Thoracic aorta (tissue), 2 donors: Measurements from ENCODE around the gene DCAF15. TPM values are rescaled to one million over a fixed set of nuclear protein-coding genes. Genes with fewer than 3 reads are reported as not detected.

Experiments
- ATAC-seq: fragments of 150-250 bp; one replicate; pipeline ENCODE4 v1.8.0; 2017; ENCODE audit warnings: low read depth; ENCODE audit not compliant: insufficient number of reproducible peaks, low FRiP score
- DNase-seq: peaks from one replicate; pipeline ENCODE4 v3.0.0-alpha.2; 2020; ENCODE audit warnings: low spot score
- H3K27ac ChIP-seq, 2 donors: fragments of 200-600 bp; sonication (generic); 1 replicate in 1 of 2; 2 replicates in 1 of 2; pipeline ENCODE4 v1.5.1; 2016; ENCODE audit warnings: mild to moderate bottlenecking in 2 of 2, moderate library complexity in 2 of 2
- H3K27me3 ChIP-seq: fragments of 200-600 bp; sonication (generic); replicated peaks from 2 replicates; pipeline ENCODE4 v1.6.0; 2016; ENCODE audit warnings: mild to moderate bottlenecking; ENCODE audit not compliant: insufficient read depth
- H3K36me3 ChIP-seq: fragments of 200-600 bp; sonication (generic); one replicate; pipeline ENCODE4 v1.5.1; 2016
- H3K4me1 ChIP-seq, 2 donors: fragments of 200-600 bp; sonication (generic); 1 replicate in 1 of 2; 2 replicates in 1 of 2; pipeline versions ENCODE4 v1.5.1 to v1.6.0; 2016; ENCODE audit warnings: low read depth in 2 of 2, mild to moderate bottlenecking in 1 of 2; ENCODE audit not compliant: control insufficient read depth in 1 of 2
- H3K4me3 ChIP-seq: fragments of 200-600 bp; sonication (generic); 2 replicates; pipeline ENCODE4 v1.5.1; 2016; ENCODE audit warnings: mild to moderate bottlenecking
- H3K9me3 ChIP-seq: fragments of 200-600 bp; sonication (generic); 2 replicates; pipeline ENCODE4 v1.5.1; 2016
- CTCF ChIP-seq: fragments of 200-600 bp; sonication (generic); IDR thresholded peaks from one replicate; pipeline ENCODE4 v1.5.1; 2019; ENCODE audit warnings: antibody characterized with exemption
- total RNA-seq, 2 donors: library from RNA; depleted of rRNA; stranded (reverse); fragments of >200 nt; gene quantifications; one replicate each; pipeline versions ENCODE4 v1.1.0 to v1.2.3, GENCODE V29; 2016

Gene DCAF15
- total RNA-seq, 2 donors from 2014 or later = 12.6 to 31.4 TPM

DNA sequence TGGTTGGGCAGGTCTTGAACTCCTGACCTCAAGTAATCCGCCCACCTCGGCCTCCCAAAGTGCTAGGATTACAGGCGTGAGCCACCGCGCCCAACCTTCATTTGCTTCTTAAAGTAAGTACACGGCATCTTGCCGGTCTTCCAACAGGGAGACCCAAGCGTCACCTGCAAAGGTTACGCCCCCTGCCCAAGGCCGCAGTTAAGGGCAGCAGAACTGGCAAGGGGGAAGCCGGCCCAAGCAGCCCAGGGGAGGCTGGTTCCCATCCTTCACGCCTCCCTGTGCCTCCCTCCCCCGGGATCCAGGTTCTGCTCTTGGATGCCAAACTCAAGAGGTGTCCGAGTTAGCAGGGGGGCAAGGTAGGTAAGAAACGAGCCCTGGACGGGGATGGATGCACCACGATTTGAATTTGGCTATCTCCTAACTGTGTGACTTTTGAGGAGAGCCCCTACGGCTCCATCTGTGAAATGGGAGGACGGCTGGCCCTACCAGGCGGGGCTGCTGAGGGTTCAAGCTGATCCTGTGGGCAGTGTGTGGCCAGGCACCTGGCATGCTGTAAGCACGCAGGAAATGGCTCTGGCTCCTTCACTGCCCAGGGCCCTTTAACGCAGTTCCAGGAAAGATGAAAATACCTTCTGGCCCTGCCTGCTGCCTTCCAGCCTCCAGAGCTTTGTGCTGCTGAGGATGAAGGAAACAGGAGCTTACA, 44.8 kb downstream of the DCAF15 start:
- DNase-seq = no peak
- Histone ChIP-seq H3K9me3 (no peaks in the 10 kb centered on the region), H3K4me1 (peaks cover 0 to 7% of the 10 kb centered on the region in 2 donors), H3K27ac (no peak overlapping the region), H3K4me3 (no peak overlapping the region), H3K36me3 (peaks cover 8% of the 10 kb centered on the region), H3K27me3 (no peaks in the 10 kb centered on the region)
- no peak for ATAC-seq
- no peak for TF ChIP-seq CTCF

DNA sequence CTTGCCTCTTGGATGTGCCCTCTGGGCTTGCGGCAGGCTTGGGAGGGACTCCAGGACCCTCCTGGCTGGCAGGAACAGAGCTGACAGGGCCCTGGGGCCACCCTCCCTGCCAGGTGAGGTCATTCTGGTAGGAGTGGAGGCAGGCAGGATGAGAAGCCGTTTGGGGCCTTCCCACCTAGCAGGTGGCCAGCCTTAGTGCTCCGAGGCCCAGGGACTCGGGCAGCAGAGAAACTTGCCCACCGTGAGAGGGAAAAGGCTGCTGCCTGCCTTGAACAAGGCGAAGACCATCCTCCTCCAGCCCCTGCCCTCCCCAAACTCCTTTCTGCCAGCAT, 45.3 kb downstream of the DCAF15 start:
- ATAC-seq (no peak), DNase-seq (no peak)
- H3K27ac ChIP-seq = no peak overlapping the region
- H3K9me3 ChIP-seq = no peaks in the 10 kb centered on the region
- peaks cover 3% of the 10 kb centered on the region for H3K36me3 ChIP-seq
- H3K27me3 ChIP-seq = no peaks in the 10 kb centered on the region
- no peak overlapping the region for H3K4me3 ChIP-seq
- TF ChIP-seq CTCF = no peak
- H3K4me1 ChIP-seq = peaks cover 3 to 12% of the 10 kb centered on the region in 2 donors

DNA sequence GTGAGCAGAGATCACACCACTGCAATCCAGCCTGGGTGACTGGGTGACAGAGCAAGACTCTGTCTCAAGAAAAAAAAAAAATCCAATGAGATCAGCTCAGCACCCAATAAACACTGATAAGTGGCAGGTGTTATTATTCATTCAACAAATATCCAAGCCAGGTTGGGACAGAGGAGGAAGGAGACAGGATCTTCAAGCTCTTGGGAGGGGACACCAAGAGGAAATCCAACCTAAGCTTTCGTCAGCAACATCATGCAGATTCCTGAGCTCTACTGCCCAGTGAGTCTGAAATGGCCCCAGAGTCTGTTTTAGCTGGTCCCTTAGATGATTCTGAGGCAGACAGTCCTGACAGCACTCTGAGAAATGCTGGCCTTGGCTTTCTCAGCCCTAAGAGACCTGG, 46.1 kb downstream of the DCAF15 start:
- no peak for ATAC-seq

DNA sequence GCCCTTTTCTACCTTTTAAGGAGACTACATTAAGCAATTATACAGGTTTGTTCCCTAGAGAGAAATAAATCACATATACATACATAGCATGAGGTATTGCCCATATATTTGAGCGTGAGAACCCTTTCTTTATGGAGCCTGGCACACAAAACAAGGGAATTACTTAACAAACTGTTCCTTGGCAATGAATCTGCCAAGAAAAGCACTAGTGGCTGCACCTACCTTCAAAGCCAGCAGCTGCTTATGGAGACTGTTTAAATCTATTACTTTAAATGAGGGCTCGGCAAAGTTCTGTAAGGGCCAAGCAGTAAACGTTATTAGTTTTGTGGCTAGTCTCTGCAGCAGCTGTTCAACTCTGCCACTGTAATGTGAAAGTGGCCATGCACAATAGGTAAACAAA, 46.8 kb downstream of the DCAF15 start:
- no peaks in the 10 kb centered on the region for H3K27me3 ChIP-seq
- H3K4me1 ChIP-seq = peaks cover 15 to 27% of the 10 kb centered on the region in 2 donors
- no peaks in the 10 kb centered on the region for H3K36me3 ChIP-seq
- ATAC-seq (no peak), DNase-seq (no peak)
- H3K9me3 ChIP-seq = no peaks in the 10 kb centered on the region
- H3K4me3 ChIP-seq = no peak overlapping the region
- TF ChIP-seq CTCF = no peak
- no peak overlapping the region for H3K27ac ChIP-seq

More for the DNA sequence above, 46.1 kb downstream of the DCAF15 start:
- Histone ChIP-seq H3K9me3 (no peaks in the 10 kb centered on the region), H3K27me3 (no peaks in the 10 kb centered on the region), H3K36me3 (no peaks in the 10 kb centered on the region), H3K4me3 (no peak overlapping the region), H3K27ac (no peak overlapping the region), H3K4me1 (peaks cover 11 to 20% of the 10 kb centered on the region in 2 donors)
- DNase-seq = no peak
- no peak for TF ChIP-seq CTCF

GRCh38 chr19:14000691-14001375, 48.5 kb downstream of the DCAF15 start:
- no peaks in the 10 kb centered on the region for H3K36me3 ChIP-seq
- ATAC-seq (no peak), DNase-seq (no peak)
- peaks cover 20 to 35% of the 10 kb centered on the region in 2 donors for H3K4me1 ChIP-seq
- no peak overlapping the region for H3K4me3 ChIP-seq
- no peak for TF ChIP-seq CTCF
- H3K27ac ChIP-seq = no peak overlapping the region
- H3K9me3 ChIP-seq = no peaks in the 10 kb centered on the region
- H3K27me3 ChIP-seq = no peaks in the 10 kb centered on the region
